Posterior cingulate gyrus (tissue), 11 donors: Measurements from ENCODE around the gene GRAMD1C.
"Not testable (repeated sequence)": the region's sequence is repeated elsewhere in the genome, so short reads cannot be mapped to it uniquely, and the experiment has no call there.

Experiments used
- DNase-seq, 10 donors: peaks; one replicate each; pipeline versions ENCODE4 v3.0.0 to v3.0.0-alpha.2; 2020 to 2021; ENCODE audit warnings: mixed read lengths in 3 of 10
- intact Hi-C: fragments of 100-400 bp; cut with DNase I; formaldehyde crosslinking; loops from one replicate; pipeline ENCODE4 v1.15.1; 2023

GRAMD1C gene

GRCh38 chr3:113849841-113850240 lies 11.3 kb downstream of the GRAMD1C start:
- intact Hi-C loops, DNase-seq: not testable (repeated sequence)

- intact Hi-C loops, DNase-seq: not testable (repeated sequence)
These were observed 11.8 kb downstream of the GRAMD1C start for GRCh38 chr3:113850391-113850790.

DNA sequence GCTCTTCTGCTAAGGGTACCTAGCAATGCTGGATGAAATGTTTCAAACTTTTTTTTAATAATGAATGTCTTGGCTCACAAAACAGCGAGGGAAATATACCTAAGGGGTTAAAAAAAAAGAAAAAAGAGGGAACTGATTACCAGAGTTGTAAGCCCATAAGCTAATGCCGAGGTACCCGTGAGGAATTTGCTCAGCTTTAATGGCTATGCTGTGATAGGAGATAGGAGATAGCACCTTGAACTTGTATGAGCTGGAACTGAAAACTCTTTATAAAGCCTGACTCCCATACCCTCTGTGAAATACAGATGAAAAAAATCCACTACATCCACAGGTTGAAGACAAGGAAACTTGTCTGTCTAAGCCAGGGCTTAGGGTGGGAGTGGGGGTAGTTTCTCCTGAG lies 13.9 kb downstream of the GRAMD1C start:
- intact Hi-C loops, result no loop called here
- no peak for DNase-seq

GRCh38 chr3:113867506-113867905 lies 28.9 kb downstream of the GRAMD1C start:
- DNase-seq, result no peak
- intact Hi-C loops, result no loop called here

GRCh38 chr3:113873293-113873692 lies 34.7 kb downstream of the GRAMD1C start:
- intact Hi-C loops, result no loop called here
- no peak for DNase-seq

GRCh38 chr3:113873814-113874526 lies 35.4 kb downstream of the GRAMD1C start:
- intact Hi-C loops, result no loop called here
- no peak for DNase-seq

DNA sequence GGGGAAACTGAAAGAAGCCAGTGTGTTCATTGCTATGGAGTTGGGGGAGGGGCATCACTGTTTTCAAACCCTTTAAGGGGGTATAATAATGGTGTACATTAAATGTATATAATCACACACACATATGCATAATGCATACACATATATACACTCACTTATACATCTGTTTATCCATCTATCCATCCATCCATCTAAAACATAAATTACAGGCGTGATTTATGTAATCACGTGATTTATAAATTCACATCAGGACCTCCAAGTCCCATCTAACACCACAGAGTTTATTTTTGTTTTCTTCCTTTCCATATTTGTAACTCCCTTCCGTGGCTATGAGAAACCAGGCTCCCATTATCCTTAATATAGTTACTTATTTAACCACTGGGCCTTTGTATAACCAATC lies 39.8 kb downstream of the GRAMD1C start:
- DNase-seq, result no peak
- intact Hi-C loops, result no loop called here

DNA sequence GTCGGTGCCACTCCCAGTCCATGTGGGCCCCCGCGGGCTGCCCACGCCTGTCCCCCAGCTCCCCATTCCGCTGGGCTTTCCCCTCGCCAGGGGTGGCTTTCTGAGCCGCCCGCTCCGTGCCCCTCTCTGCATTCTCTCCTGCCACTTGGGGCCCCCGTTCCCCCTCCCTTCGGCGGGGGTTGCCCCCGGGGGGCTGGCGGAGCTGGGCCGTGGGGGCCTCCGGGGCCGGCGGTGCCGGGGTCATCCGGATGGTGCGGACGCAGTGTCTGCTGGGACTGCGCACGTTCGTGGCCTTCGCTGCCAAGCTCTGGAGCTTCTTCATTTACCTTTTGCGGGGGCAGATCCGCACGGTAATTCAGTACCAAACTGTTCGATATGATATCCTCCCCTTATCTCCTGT lies 46.5 kb downstream of the GRAMD1C start:
- intact Hi-C loops, result no loop called here
- DNase-seq, result peak in 1 of 10 donors; percentile 78

DNA sequence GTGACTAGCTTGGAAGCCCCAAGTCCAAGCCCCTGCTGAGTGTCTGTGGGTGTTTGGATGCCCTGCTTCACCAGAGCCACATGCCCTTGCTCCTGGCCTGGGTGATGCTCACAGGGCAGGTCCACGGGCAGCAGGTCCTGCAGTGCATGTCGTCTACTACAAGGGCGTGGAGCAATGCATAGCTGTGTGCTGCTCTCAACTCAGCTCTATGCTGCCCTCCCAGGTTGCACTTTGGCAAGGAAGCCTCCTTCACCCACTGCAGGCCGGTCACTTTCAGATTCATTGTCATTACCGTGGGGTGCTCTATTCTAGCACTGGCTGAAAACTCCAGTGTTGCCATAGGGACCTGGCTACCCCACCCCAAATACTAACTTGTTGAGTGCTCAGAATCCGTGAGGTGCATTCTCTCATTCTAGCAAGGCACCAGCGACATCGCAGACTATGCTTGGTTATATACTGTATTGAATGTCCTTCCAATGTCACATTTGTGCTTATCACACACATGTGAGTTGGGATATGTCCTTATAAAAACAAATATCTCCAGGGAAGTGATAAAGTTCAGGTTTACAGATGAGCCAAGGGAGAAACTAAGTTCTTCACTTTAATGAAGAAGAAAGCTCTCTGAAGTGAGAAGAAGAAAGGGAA lies 51.8 kb downstream of the GRAMD1C start:
- no peak for DNase-seq

DNA sequence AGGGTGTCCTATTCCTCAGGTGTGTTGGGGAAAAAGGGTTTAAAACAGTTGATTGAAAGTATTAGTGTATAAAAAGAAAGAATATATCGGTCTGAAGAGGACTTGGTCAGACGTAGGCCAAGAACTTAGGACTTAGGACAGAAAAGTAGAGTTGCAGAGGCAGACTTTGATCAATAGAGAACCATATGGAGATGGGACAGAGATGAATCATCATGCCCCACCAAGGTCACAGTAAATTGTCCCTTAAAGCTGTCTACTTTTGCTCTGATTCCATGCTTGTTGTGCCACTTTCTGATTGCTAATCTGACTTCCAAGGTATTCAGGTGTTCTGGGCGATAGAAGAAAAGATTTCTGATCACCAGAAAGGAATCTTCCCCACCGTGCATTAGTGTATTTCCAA lies 56.3 kb downstream of the GRAMD1C start:
- DNase-seq, result no peak
- intact Hi-C loops, result no loop called here

More for the DNA sequence above, 51.8 kb downstream of the GRAMD1C start:
- intact Hi-C loops, result no loop called here

GRCh38 chr3:113895964-113896363 lies 57.4 kb downstream of the GRAMD1C start:
- DNase-seq, result no peak
- intact Hi-C loops, result no loop called here

GRCh38 chr3:113896930-113897329 lies 58.3 kb downstream of the GRAMD1C start:
- intact Hi-C loops, result no loop called here
- DNase-seq, result no peak

- no peak for DNase-seq
These were observed 58.8 kb downstream of the GRAMD1C start for GRCh38 chr3:113897373-113897777.

GRCh38 chr3:113898892-113899291 lies 60.3 kb downstream of the GRAMD1C start:
- no peak for DNase-seq

More at GRCh38 chr3:113897373-113897777, 58.8 kb downstream of the GRAMD1C start:
- intact Hi-C loops, result no loop called here

GRCh38 chr3:113906568-113907140 lies 68.1 kb downstream of the GRAMD1C start:
- DNase-seq, result no peak
- intact Hi-C loops, result no loop called here

More at GRCh38 chr3:113898892-113899291, 60.3 kb downstream of the GRAMD1C start:
- intact Hi-C loops, result no loop called here

- no peak for DNase-seq
- intact Hi-C loops, result no loop called here
These were observed 69.5 kb downstream of the GRAMD1C start for GRCh38 chr3:113908133-113908532.

DNA sequence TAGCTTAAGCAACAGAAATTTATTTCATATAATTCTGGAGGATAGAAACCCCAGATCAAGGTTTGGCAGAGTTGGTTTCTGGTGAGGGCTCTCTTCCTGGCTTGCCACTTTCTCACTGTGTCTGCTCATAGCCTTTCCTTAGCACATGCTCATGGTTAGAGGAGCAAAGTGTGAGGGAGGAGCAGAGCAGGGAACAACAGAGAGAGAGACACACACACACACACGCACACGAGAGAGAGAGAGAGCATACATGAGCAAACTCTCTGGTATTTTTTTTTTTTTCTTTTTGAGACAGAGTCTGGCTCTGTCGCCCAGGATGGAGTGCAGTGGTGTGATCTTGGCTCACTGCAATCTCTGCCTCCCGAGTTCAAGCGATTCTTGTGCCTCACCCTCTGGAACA lies 72.4 kb downstream of the GRAMD1C start:
- intact Hi-C loops, result loop anchor here (10.0 kb wide), 1 partner anchor 176 kb away; no protein-coding TSS in a partner anchor
- DNase-seq, result no peak

GRCh38 chr3:113912552-113913236 lies 74.1 kb downstream of the GRAMD1C start:
- DNase-seq, result no peak
- intact Hi-C loops, result loop anchor here (10.0 kb wide), 1 partner anchor 178 kb away; no protein-coding TSS in a partner anchor

- DNase-seq, result no peak
- intact Hi-C loops, result loop anchor here (10.0 kb wide), 1 partner anchor 180 kb away; no protein-coding TSS in a partner anchor
These were observed 76.1 kb downstream of the GRAMD1C start for GRCh38 chr3:113914646-113915045.

- no peak for DNase-seq
- intact Hi-C loops, result no loop called here
These were observed 89.0 kb downstream of the GRAMD1C start for GRCh38 chr3:113927556-113927955.

GRCh38 chr3:113946831-113947230 lies 108.2 kb downstream of the GRAMD1C start:
- no peak for DNase-seq
- intact Hi-C loops, result loop anchor here (10.0 kb wide), 1 partner anchor 108 kb away; the partner anchor contains the start of genes CCDC191 and QTRT2
